T-helper 2 cell treated with Interferon-gamma antibody and Interleukin-4, amounts not matched to agents 5 μg/mL and 100 μg/mL, for 36 hours (primary cell): ENCODE data around the gene GSTM2.
"Not testable (repeated sequence)": the region's sequence is repeated elsewhere in the genome, so short reads cannot be mapped to it uniquely, and the experiment has no call there.

Source experiments
- DNase-seq: peaks from one replicate; pipeline ENCODE4 v3.0.0; 2021; ENCODE audit warnings: low spot score
- H3K27ac Mint-ChIP-seq: one replicate; pipeline ENCODE4 v1.8.0; 2021; ENCODE audit warnings: mild to moderate bottlenecking, mixed read lengths
- H3K27me3 Mint-ChIP-seq: one replicate; pipeline ENCODE4 v1.8.0; 2021; ENCODE audit warnings: low read depth, mixed read lengths
- H3K36me3 Mint-ChIP-seq: one replicate; pipeline ENCODE4 v1.8.0; 2021; ENCODE audit warnings: low read depth, mixed read lengths
- H3K4me1 Mint-ChIP-seq: one replicate; pipeline ENCODE4 v1.8.0; 2021; ENCODE audit warnings: low read depth, mixed read lengths
- H3K4me3 Mint-ChIP-seq: one replicate; pipeline ENCODE4 v1.8.0; 2022; ENCODE audit warnings: mild to moderate bottlenecking, moderate library complexity, mixed read lengths
- H3K9me3 Mint-ChIP-seq: one replicate; pipeline ENCODE4 v1.8.0; 2021; ENCODE audit warnings: mixed read lengths

The GSTM2 gene

GRCh38 chr1:109649491-109649914 is 18.4 kb upstream of the GSTM2 start:
- Mint-ChIP-seq H3K9me3 (no peaks in the 10 kb centered on the region), H3K4me1 (peaks cover 2% of the 10 kb centered on the region), H3K4me3 (no peak overlapping the region), H3K36me3 (no peaks in the 10 kb centered on the region), H3K27ac (no peak overlapping the region), H3K27me3 (peaks cover 38% of the 10 kb centered on the region)
- no peak for DNase-seq

- H3K36me3 Mint-ChIP-seq = no peaks in the 10 kb centered on the region
- H3K27ac Mint-ChIP-seq = no peak overlapping the region
- no peak for DNase-seq
- no peaks in the 10 kb centered on the region for H3K9me3 Mint-ChIP-seq
- no peak overlapping the region for H3K4me3 Mint-ChIP-seq
- H3K4me1 Mint-ChIP-seq = peaks cover 12% of the 10 kb centered on the region
- peaks cover 43% of the 10 kb centered on the region for H3K27me3 Mint-ChIP-seq
Measured at GRCh38 chr1:109650609-109651008, 17.2 kb upstream of the GSTM2 start.

- no peaks in the 10 kb centered on the region for H3K36me3 Mint-ChIP-seq
- peaks cover 20% of the 10 kb centered on the region for H3K4me1 Mint-ChIP-seq
- H3K9me3 Mint-ChIP-seq = no peaks in the 10 kb centered on the region
- peaks cover 39% of the 10 kb centered on the region for H3K27me3 Mint-ChIP-seq
- no peak overlapping the region for H3K4me3 Mint-ChIP-seq
- DNase-seq = no peak
- no peak overlapping the region for H3K27ac Mint-ChIP-seq
Measured at GRCh38 chr1:109652402-109652801, 15.5 kb upstream of the GSTM2 start.

- H3K27ac Mint-ChIP-seq = no peak overlapping the region
- peaks cover 20% of the 10 kb centered on the region for H3K4me1 Mint-ChIP-seq
- no peaks in the 10 kb centered on the region for H3K9me3 Mint-ChIP-seq
- no peaks in the 10 kb centered on the region for H3K36me3 Mint-ChIP-seq
- peaks cover 39% of the 10 kb centered on the region for H3K27me3 Mint-ChIP-seq
- H3K4me3 Mint-ChIP-seq = no peak overlapping the region
- DNase-seq = no peak
Measured at GRCh38 chr1:109653306-109653705, 14.6 kb upstream of the GSTM2 start.

- no peaks in the 10 kb centered on the region for H3K9me3 Mint-ChIP-seq
- no peaks in the 10 kb centered on the region for H3K36me3 Mint-ChIP-seq
- peaks cover 39% of the 10 kb centered on the region for H3K27me3 Mint-ChIP-seq
- DNase-seq = no peak
- H3K4me3 Mint-ChIP-seq = peak overlapping the region; percentile 40
- H3K4me1 Mint-ChIP-seq = peaks cover 20% of the 10 kb centered on the region
- no peak overlapping the region for H3K27ac Mint-ChIP-seq
Measured at GRCh38 chr1:109654519-109654918, 13.3 kb upstream of the GSTM2 start.

- H3K9me3 Mint-ChIP-seq = no peaks in the 10 kb centered on the region
- peak; percentile 64 for DNase-seq
- H3K27ac Mint-ChIP-seq = peak within 1 kb of the TSS; percentile 92
- H3K4me3 Mint-ChIP-seq = peak within 1 kb of the TSS; percentile 92
- H3K4me1 Mint-ChIP-seq = peaks cover 19% of the 10 kb centered on the region
- H3K36me3 Mint-ChIP-seq = peaks cover 1% of the 10 kb centered on the region
- peaks cover 31% of the 10 kb centered on the region for H3K27me3 Mint-ChIP-seq
Measured at GRCh38 chr1:109655615-109656519, 12.0 kb upstream of the GSTM2 start, which contains the start of gene GSTM4. GSTM4 (plus strand) TSS chr1:109656099; CDS start chr1:109656390, 291 bp downstream.

- peaks cover 19% of the 10 kb centered on the region for H3K27me3 Mint-ChIP-seq
- DNase-seq = no peak
- H3K9me3 Mint-ChIP-seq = no peaks in the 10 kb centered on the region
- peak overlapping the region; percentile 37 for H3K27ac Mint-ChIP-seq
- peaks cover 19% of the 10 kb centered on the region for H3K4me1 Mint-ChIP-seq
- H3K4me3 Mint-ChIP-seq = peak overlapping the region; percentile 31
- H3K36me3 Mint-ChIP-seq = peaks cover 1% of the 10 kb centered on the region
Measured at GRCh38 chr1:109657395-109657794, 10.5 kb upstream of the GSTM2 start.

- Mint-ChIP-seq H3K36me3 (peaks cover 1% of the 10 kb centered on the region), H3K27me3 (peaks cover 15% of the 10 kb centered on the region), H3K27ac (no peak overlapping the region), H3K9me3 (no peaks in the 10 kb centered on the region), H3K4me1 (peaks cover 19% of the 10 kb centered on the region), H3K4me3 (no peak overlapping the region)
- no peak for DNase-seq
Measured at GRCh38 chr1:109657970-109658369, 9.9 kb upstream of the GSTM2 start.

GRCh38 chr1:109658533-109659042 is 9.3 kb upstream of the GSTM2 start:
- H3K36me3 Mint-ChIP-seq = peaks cover 1% of the 10 kb centered on the region
- no peak for DNase-seq
- H3K9me3 Mint-ChIP-seq = no peaks in the 10 kb centered on the region
- H3K4me1 Mint-ChIP-seq = peaks cover 19% of the 10 kb centered on the region
- H3K27me3 Mint-ChIP-seq = peaks cover 9% of the 10 kb centered on the region
- no peak overlapping the region for H3K27ac Mint-ChIP-seq
- no peak overlapping the region for H3K4me3 Mint-ChIP-seq

GRCh38 chr1:109659145-109659544 is 8.7 kb upstream of the GSTM2 start:
- no peak overlapping the region for H3K4me3 Mint-ChIP-seq
- DNase-seq = no peak
- peaks cover 1% of the 10 kb centered on the region for H3K36me3 Mint-ChIP-seq
- no peak overlapping the region for H3K27ac Mint-ChIP-seq
- peaks cover 19% of the 10 kb centered on the region for H3K4me1 Mint-ChIP-seq
- peaks cover 6% of the 10 kb centered on the region for H3K27me3 Mint-ChIP-seq
- H3K9me3 Mint-ChIP-seq = no peaks in the 10 kb centered on the region

GRCh38 chr1:109659997-109660690 is 7.7 kb upstream of the GSTM2 start:
- Mint-ChIP-seq H3K36me3 (peaks cover 1% of the 10 kb centered on the region), H3K27me3 (no peaks in the 10 kb centered on the region), H3K4me3 (no peak overlapping the region), H3K4me1 (peaks cover 13% of the 10 kb centered on the region), H3K27ac (no peak overlapping the region), H3K9me3 (no peaks in the 10 kb centered on the region)
- no peak for DNase-seq

GRCh38 chr1:109660691-109661026 is 7.2 kb upstream of the GSTM2 start:
- H3K36me3 Mint-ChIP-seq, H3K9me3 Mint-ChIP-seq, H3K4me3 Mint-ChIP-seq, H3K27me3 Mint-ChIP-seq, H3K27ac Mint-ChIP-seq, H3K4me1 Mint-ChIP-seq, DNase-seq: not testable (repeated sequence)

GRCh38 chr1:109661391-109661790 is 6.5 kb upstream of the GSTM2 start:
- no peak for DNase-seq
- Mint-ChIP-seq H3K27ac (peak overlapping the region; percentile 0), H3K9me3 (no peaks in the 10 kb centered on the region), H3K4me1 (peaks cover 4% of the 10 kb centered on the region), H3K27me3 (no peaks in the 10 kb centered on the region), H3K36me3 (peaks cover 1% of the 10 kb centered on the region), H3K4me3 (no peak overlapping the region)

- peaks cover 3% of the 10 kb centered on the region for H3K36me3 Mint-ChIP-seq
- H3K4me1 Mint-ChIP-seq = peaks cover 14% of the 10 kb centered on the region
- no peak overlapping the region for H3K4me3 Mint-ChIP-seq
- no peaks in the 10 kb centered on the region for H3K27me3 Mint-ChIP-seq
- H3K9me3 Mint-ChIP-seq = no peaks in the 10 kb centered on the region
- H3K27ac Mint-ChIP-seq = no peak overlapping the region
- DNase-seq = no peak
Measured at GRCh38 chr1:109664671-109665070, 3.2 kb upstream of the GSTM2 start.
